HG03520 (cell line): ENCODE data around the gene DLX6.

Source experiments
- ATAC-seq: cut with Tn5 transposase; IDR thresholded peaks from one replicate; pipeline ENCODE4 v1.9.1; 2021; ENCODE audit warnings: mild to moderate bottlenecking, moderate library complexity; ENCODE audit not compliant: unreplicated experiment

DLX6 gene

GRCh38 chr7:97009753-97010732, 4.7 kb downstream of the DLX6 start:
- ATAC-seq, result no peak

- no peak for ATAC-seq
Observed at GRCh38 chr7:97011104-97011503, 5.8 kb downstream of the DLX6 start.

GRCh38 chr7:97011536-97012364, 6.4 kb downstream of the DLX6 start:
- no peak for ATAC-seq

- ATAC-seq, result no peak
Observed at GRCh38 chr7:97012365-97013133, 7.2 kb downstream of the DLX6 start.

- ATAC-seq, result no peak
Observed at GRCh38 chr7:97013134-97013844, 7.9 kb downstream of the DLX6 start.

GRCh38 chr7:97013845-97014134, 8.4 kb downstream of the DLX6 start:
- ATAC-seq, result no peak

GRCh38 chr7:97014145-97014750, 8.9 kb downstream of the DLX6 start:
- no peak for ATAC-seq

- ATAC-seq, result no peak
Observed at GRCh38 chr7:97015279-97015678, 9.9 kb downstream of the DLX6 start.

GRCh38 chr7:97015756-97016380, 10.5 kb downstream of the DLX6 start:
- no peak for ATAC-seq

GRCh38 chr7:97016381-97017191, 11.2 kb downstream of the DLX6 start:
- no peak for ATAC-seq

- ATAC-seq, result no peak
Observed at GRCh38 chr7:97017192-97018125, 12.1 kb downstream of the DLX6 start.

- no peak for ATAC-seq
Observed at GRCh38 chr7:97018126-97018601, 12.8 kb downstream of the DLX6 start.

- ATAC-seq, result no peak
Observed at GRCh38 chr7:97018791-97019531, 13.6 kb downstream of the DLX6 start.

GRCh38 chr7:97019710-97020225, 14.4 kb downstream of the DLX6 start:
- no peak for ATAC-seq

- no peak for ATAC-seq
Observed at GRCh38 chr7:97020601-97020995, 15.2 kb downstream of the DLX6 start.

GRCh38 chr7:97020996-97021746, 15.8 kb downstream of the DLX6 start:
- no peak for ATAC-seq
